GM23248 (cell line): ENCODE results near the gene PLD5. TPM values are rescaled to one million over a fixed set of nuclear protein-coding genes. Genes with fewer than 3 reads are reported as not detected.

Source experiments
- DNase-seq: peaks from one replicate; pipeline ENCODE4 v3.0.0-alpha.2; 2015
- H2AFZ ChIP-seq: fragments of 200-600 bp; sonication (generic); 2 replicates; pipeline ENCODE4 v1.6.1; 2016; ENCODE audit warnings: antibody characterized with exemption
- H3F3A ChIP-seq: fragments of 200-600 bp; sonication (generic); 2 replicates; pipeline ENCODE4 v1.6.1; 2016; ENCODE audit warnings: mild to moderate bottlenecking, antibody characterized with exemption, mixed run types; ENCODE audit not compliant: insufficient read depth
- H3K27ac ChIP-seq: fragments of 200-600 bp; sonication (generic); 2 replicates; pipeline ENCODE4 v1.5.1; 2016; ENCODE audit warnings: mild to moderate bottlenecking
- H3K27me3 ChIP-seq: fragments of 200-600 bp; sonication (generic); replicated peaks from 2 replicates; pipeline ENCODE4 v1.6.1; 2016; ENCODE audit warnings: mild to moderate bottlenecking; ENCODE audit not compliant: insufficient read depth
- H3K36me3 ChIP-seq: fragments of 200-600 bp; sonication (generic); 2 replicates; pipeline ENCODE4 v1.6.1; 2016; ENCODE audit warnings: low read depth, mild to moderate bottlenecking
- H3K4me1 ChIP-seq: fragments of 200-600 bp; sonication (generic); 2 replicates; pipeline ENCODE4 v1.6.1; 2016; ENCODE audit warnings: mild to moderate bottlenecking; ENCODE audit not compliant: insufficient read depth
- H3K4me2 ChIP-seq: fragments of 200-600 bp; sonication (generic); one replicate; pipeline ENCODE4 v1.6.1; 2016; ENCODE audit warnings: mild to moderate bottlenecking; ENCODE audit not compliant: unreplicated experiment
- H3K4me3 ChIP-seq: fragments of 200-600 bp; sonication (generic); 2 replicates; pipeline ENCODE4 v1.5.1; 2016; ENCODE audit warnings: mild to moderate bottlenecking
- H3K79me2 ChIP-seq: fragments of 200-600 bp; sonication (generic); 2 replicates; pipeline ENCODE4 v1.6.1; 2016; ENCODE audit warnings: mild to moderate bottlenecking; ENCODE audit not compliant: insufficient read depth
- H3K9ac ChIP-seq: fragments of 200-600 bp; sonication (generic); 2 replicates; pipeline ENCODE4 v1.6.1; 2016; ENCODE audit warnings: mild to moderate bottlenecking
- H3K9me2 ChIP-seq: fragments of 200-600 bp; sonication (generic); 2 replicates; pipeline ENCODE4 v1.6.1; 2016; ENCODE audit warnings: mixed run types, mild to moderate bottlenecking, moderate library complexity; ENCODE audit not compliant: insufficient read depth
- H3K9me3 ChIP-seq: fragments of 200-600 bp; sonication (generic); one replicate; pipeline ENCODE4 v1.6.1; 2017; ENCODE audit warnings: low read depth
- H4K20me1 ChIP-seq: fragments of 200-600 bp; sonication (generic); 2 replicates; pipeline ENCODE4 v1.6.0; 2016; ENCODE audit not compliant: insufficient read depth
- EZH2 ChIP-seq: fragments of 200-600 bp; sonication (generic); IDR thresholded peaks from 2 replicates; pipeline ENCODE4 v1.6.1; 2018; ENCODE audit warnings: antibody characterized with exemption, mild to moderate bottlenecking; ENCODE audit not compliant: insufficient read depth, poor library complexity, severe bottlenecking
- EZH2phosphoT487 ChIP-seq: fragments of 200-600 bp; sonication (generic); IDR thresholded peaks from 2 replicates; pipeline ENCODE4 v1.6.1; 2018; ENCODE audit warnings: antibody characterized with exemption, moderate library complexity, mild to moderate bottlenecking, low read depth; ENCODE audit not compliant: insufficient read depth
- WGBS, 2 experiments: methylation state at CpG; one replicate each; pipeline ENCODE4 v1.1.6; 2015 to 2017; ENCODE audit warnings: low lambda C conversion rate in 2 of 2, low coverage in 1 of 2; ENCODE audit errors: missing lambda C conversion rate in 2 of 2; 5-methylcytosine and 5-hydroxymethylcytosine counted together
- in situ Hi-C: fragments of 300-500 bp; cut with MboI; formaldehyde crosslinking; loops from 2 replicates; pipeline ENCODE4 v1.15.0; 2020
- polyA plus RNA-seq: library from polyadenylated mRNA; unstranded; fragments of >200 nt; fragmentation: Nextera tagmentation; extraction: Ambion mirVana; gene quantifications from 2 replicates; pipeline ENCODE4 v1.2.1, GENCODE V29; 2016
- total RNA-seq: library from RNA; depleted of rRNA; stranded (reverse); fragments of >200 nt; shearing (Covaris generic); gene quantifications from 2 replicates; pipeline ENCODE4 v1.2.3, GENCODE V29; 2014; rRNA removed

Gene PLD5
- total RNA-seq = 1.5 TPM in 1 of 2 replicates, not detected in the other
- polyA plus RNA-seq = 0.14 TPM in 1 of 2 replicates, not detected in the other

- peak within 1 kb of the TSS; percentile 51 for H3K4me3 ChIP-seq
- peak within 1 kb of the TSS; percentile 58; the same call in 1 of the 2 replicates for H2AFZ ChIP-seq
- H3K79me2 ChIP-seq = no peaks in the 10 kb centered on the region
- 3 to 4% methylated on average over 30 to 49 of the region's 77 CpGs for WGBS, 2 experiments
- H3K4me2 ChIP-seq = no peak within 1 kb of the TSS
- H3K27ac ChIP-seq = no peak within 1 kb of the TSS
- no peaks in the 10 kb centered on the region for H3K9me3 ChIP-seq
- no peaks in the 10 kb centered on the region for H3K4me1 ChIP-seq
- in situ Hi-C loops = no loop called here
- H4K20me1 ChIP-seq = no peaks in the 10 kb centered on the region
- no peaks in the 10 kb centered on the region for H3K9me2 ChIP-seq
- H3K36me3 ChIP-seq = no peaks in the 10 kb centered on the region
- TF ChIP-seq EZH2 (peak; percentile 33), EZH2phosphoT487 (no peak)
- H3F3A ChIP-seq = no peaks in the 10 kb centered on the region
- DNase-seq = peak; percentile 17
- H3K9ac ChIP-seq = no peak within 1 kb of the TSS
- H3K27me3 ChIP-seq = peaks cover 45% of the 10 kb centered on the region
Measured at GRCh38 chr1:242524571-242525359, at the start of gene PLD5. TSS of gene PLD5 (minus strand) at chr1:242524697.

GRCh38 chr1:242569867-242570266 is 45.4 kb upstream of the PLD5 start:
- 14 to 19% methylated on average over 1 of the region's 1 CpG for WGBS, 2 experiments
- Histone ChIP-seq H3K9me2 (no peaks in the 10 kb centered on the region), H3K36me3 (no peaks in the 10 kb centered on the region), H3K4me2 (no peak overlapping the region), H3K4me1 (no peaks in the 10 kb centered on the region), H3K9ac (no peak overlapping the region), H3K27ac (no peak overlapping the region), H3K4me3 (no peak overlapping the region), H2AFZ (no peak overlapping the region), H3K9me3 (no peaks in the 10 kb centered on the region), H4K20me1 (no peaks in the 10 kb centered on the region), H3K27me3 (no peaks in the 10 kb centered on the region), H3K79me2 (no peaks in the 10 kb centered on the region), H3F3A (no peaks in the 10 kb centered on the region)
- DNase-seq = no peak
- in situ Hi-C loops = no loop called here
- no peak for TF ChIP-seq EZH2
- TF ChIP-seq EZH2phosphoT487 = no peak

GRCh38 chr1:242568666-242569065 is 44.2 kb upstream of the PLD5 start:
- WGBS, 2 experiments = 39 to 51% methylated on average over 9 of the region's 9 CpGs
- in situ Hi-C loops = no loop called here

GRCh38 chr1:242567596-242567995 is 43.1 kb upstream of the PLD5 start:
- in situ Hi-C loops = no loop called here
- no peak for TF ChIP-seq EZH2phosphoT487
- TF ChIP-seq EZH2 = no peak
- Histone ChIP-seq H3K4me3 (no peak overlapping the region), H3K9me2 (no peaks in the 10 kb centered on the region), H2AFZ (no peak overlapping the region), H4K20me1 (no peaks in the 10 kb centered on the region), H3K36me3 (no peaks in the 10 kb centered on the region), H3K9me3 (no peaks in the 10 kb centered on the region), H3F3A (no peaks in the 10 kb centered on the region), H3K9ac (no peak overlapping the region), H3K27me3 (no peaks in the 10 kb centered on the region), H3K4me2 (no peak overlapping the region), H3K79me2 (no peaks in the 10 kb centered on the region), H3K4me1 (no peaks in the 10 kb centered on the region), H3K27ac (no peak overlapping the region)
- WGBS, 2 experiments = 3 to 8% methylated on average over 3 of the region's 3 CpGs
- no peak for DNase-seq

More at GRCh38 chr1:242568666-242569065, 44.2 kb upstream of the PLD5 start:
- no peaks in the 10 kb centered on the region for H3F3A ChIP-seq
- no peaks in the 10 kb centered on the region for H3K79me2 ChIP-seq
- no peaks in the 10 kb centered on the region for H3K9me2 ChIP-seq
- H3K4me1 ChIP-seq = no peaks in the 10 kb centered on the region
- no peaks in the 10 kb centered on the region for H3K27me3 ChIP-seq
- no peaks in the 10 kb centered on the region for H3K36me3 ChIP-seq
- H3K4me2 ChIP-seq = no peak overlapping the region
- no peak overlapping the region for H3K27ac ChIP-seq
- no peak for DNase-seq
- no peak overlapping the region for H3K4me3 ChIP-seq
- no peak overlapping the region for H3K9ac ChIP-seq
- H4K20me1 ChIP-seq = no peaks in the 10 kb centered on the region
- no peak overlapping the region for H2AFZ ChIP-seq
- TF ChIP-seq EZH2phosphoT487 (no peak), EZH2 (no peak)
- H3K9me3 ChIP-seq = no peaks in the 10 kb centered on the region
